ENCODE results near the gene SASH1. TPM values are rescaled to one million over a fixed set of nuclear protein-coding genes. Genes with fewer than 3 reads are reported as not detected.

SASH1 gene
- total RNA-seq, 1 donor from 2014 or later: 91.9 TPM

DNA sequence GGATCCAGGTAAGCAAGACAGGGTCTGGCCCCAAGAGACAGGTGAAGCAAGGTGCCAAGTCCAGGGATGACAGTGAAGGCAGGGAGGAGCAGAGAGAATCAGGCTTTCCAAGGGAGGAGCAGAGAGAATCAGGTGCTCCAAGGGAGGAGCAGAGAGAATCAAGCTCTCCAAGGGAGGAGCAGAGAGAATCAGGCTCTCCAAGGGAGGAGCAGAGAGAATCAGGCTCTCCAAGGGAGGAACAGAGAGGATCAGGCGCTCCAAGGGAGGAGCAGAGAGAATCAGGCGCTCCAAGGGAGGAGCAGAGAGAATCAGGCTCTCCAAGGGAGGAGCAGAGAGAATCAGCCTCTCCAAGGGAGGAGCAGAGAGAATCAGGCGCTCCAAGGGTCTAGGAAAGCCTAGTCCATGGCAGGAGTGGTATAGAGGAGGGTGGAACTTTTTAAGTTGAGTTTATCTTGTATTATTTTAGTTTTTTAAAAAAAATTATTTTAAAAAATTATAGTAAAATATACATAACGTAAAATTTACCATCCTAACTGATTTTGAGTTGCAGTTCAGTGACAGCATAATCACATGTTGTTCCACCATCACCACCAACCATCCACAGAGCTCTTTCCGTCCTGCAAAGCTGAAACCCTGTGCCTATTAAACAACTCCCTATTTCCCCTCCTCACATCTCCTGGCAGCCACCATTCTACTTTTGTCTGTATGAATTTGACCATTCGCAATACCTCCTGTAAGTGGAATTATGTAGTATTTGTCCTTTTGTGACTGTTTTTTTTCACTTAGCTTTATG, 64.1 kb downstream of the SASH1 start:
- DNase-seq: no peak

DNA sequence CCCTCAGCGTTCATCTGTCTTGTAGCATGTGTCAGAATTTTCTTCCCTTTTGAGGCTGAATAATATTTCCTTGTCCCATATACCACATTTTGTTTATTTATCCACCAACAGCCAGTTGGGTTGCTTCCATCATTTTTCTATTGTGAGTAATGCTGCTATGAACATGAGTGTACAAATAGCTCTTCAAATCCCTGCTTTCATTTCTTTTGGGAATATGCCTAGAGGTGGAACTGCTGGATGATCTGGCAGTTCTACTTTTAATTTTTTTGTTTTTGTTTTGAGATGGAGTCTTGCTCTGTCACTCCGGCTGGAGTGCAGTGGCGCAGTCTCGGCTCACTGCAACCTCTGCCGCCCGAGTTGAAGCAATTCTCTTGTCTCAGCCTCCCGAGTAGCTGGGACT, 64.7 kb downstream of the SASH1 start:
- peak; percentile 73 for DNase-seq

DNA sequence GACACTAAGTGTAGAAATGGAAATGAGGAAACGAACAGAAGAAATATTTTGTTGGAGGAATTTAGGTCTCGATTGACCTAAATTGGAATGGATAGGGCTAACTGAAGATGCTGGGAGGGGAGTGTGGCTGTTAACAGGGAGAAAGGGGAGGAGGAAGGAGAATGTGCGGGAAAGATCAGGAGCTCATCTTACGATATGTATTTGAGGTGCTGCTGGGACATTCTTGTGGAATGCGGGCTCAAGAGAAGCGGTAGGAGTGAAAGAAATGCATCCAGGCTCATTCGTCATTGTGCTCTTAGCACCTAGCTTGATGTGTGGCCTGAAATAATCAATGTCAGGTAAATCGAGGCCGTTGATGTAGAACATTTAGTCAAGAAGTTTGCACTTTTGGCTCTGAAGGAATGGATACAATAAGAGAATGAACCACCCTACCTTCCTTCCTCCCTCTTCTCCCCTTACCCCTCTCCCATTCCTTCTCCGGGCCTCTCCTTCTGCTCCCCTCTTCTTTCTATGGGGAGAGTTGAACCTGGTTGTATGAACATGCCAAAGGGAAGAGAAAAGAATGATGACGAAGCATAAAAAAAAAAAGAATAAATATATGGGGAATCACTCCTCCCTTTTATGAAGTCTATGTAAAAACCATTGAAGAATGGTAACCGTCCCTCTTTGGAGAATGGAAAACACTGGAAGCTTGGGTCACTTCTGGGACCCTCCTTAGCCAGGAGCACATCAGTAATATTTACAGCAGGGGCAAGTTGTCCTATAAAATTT, 70.9 kb downstream of the SASH1 start:
- DNase-seq: no peak

DNA sequence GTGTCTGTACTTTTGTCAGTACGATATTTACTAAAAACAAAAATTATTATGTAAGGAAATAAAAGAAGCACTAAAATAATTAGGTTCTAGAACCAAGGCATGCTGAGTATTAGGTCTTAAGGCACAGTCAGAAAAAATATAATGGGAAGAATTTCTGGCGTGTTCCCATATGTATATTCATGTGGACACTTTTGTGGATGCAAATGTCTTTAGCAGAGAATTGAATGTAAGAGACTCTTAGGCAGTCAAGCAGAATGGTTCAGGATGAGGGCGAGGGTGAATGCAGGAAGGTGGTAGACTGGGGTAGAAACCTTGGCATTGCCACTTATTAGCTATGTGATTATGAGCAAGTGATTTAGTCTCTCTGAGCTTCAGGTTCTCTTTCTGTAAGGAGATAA, 71.5 kb downstream of the SASH1 start:
- DNase-seq: no peak

DNA sequence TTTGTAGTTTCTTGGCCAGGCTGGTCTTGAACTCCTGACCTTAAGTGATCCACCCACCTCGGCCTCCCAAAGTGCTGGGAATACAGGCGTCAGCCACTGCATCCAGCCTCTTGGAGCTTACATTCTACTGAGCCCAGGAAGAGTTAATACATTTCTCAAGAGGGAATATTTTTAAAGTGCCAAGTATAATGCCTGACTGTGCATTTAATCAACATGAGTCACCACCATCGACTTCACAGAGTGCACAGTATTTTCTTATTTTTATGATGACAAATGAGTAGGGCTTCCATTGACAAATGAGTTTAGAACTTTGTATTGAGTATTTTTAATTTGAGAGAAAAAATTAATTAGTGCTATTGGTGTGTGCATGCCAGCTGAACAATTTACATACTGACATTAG, 72.2 kb downstream of the SASH1 start:
- no peak for DNase-seq

DNA sequence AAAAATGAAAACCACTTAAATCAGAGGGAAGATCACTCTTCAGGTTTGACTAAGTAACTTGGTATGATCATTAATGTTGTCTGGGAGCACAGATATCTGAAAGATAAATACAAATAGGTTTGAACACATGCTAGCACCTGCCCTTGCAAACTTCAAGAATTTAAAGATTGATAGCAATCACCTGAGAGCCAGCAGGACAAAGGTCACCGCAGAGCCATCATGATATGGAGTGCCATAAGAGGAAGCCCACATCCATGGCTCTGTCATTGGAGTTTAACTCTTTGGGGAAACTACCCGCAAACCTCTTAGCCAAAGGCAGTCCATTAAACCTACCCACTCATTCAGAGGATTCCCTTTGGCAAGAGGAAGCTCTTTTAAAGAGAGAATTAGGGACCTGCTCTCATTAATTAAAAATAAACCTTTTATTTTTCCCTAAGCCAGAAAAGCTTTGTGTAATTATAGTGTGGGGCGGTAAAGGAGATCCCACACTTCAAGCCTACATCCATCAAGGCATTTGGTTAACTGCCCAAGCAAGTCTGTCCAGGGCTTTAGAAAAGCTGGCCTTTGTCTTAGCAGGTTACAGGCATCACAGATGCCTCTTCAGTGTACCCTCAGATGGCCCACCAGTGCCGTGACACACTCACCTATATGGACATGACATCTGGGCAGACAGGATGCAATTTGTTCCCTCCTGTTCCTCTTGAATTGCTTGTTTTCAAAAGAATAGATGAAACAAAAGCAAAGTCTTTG, 73.0 kb downstream of the SASH1 start:
- DNase-seq: no peak

DNA sequence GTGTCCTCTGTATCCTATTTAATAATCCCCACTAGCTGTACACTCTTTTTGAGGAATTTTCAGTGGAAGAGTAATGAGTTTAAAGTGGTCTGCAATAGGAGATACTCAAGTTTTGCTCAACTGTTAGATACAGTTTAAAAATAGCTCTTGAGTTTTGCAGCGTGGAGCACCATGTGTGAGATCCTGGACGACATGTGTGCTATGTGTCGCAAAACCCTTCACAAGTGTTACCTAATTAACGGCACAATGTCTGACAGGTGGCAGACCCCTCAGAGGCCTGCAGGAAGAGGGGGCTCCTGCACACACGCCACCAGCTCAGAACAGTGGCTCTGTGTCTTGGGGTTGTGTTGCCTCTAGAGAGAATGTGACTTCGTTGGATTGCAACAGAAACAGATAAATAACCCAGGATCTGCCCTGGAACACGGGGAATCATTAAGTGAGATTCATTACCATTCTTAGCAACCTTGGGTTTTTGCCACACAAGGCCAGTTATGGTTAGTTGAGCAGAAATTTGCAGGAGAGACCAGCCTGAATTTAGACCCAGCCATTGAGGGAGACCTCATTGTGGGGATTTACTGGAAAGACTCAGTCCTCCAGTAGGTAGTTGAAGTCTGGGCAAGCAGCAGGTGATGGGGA, 73.8 kb downstream of the SASH1 start:
- peak; percentile 68 for DNase-seq

DNA sequence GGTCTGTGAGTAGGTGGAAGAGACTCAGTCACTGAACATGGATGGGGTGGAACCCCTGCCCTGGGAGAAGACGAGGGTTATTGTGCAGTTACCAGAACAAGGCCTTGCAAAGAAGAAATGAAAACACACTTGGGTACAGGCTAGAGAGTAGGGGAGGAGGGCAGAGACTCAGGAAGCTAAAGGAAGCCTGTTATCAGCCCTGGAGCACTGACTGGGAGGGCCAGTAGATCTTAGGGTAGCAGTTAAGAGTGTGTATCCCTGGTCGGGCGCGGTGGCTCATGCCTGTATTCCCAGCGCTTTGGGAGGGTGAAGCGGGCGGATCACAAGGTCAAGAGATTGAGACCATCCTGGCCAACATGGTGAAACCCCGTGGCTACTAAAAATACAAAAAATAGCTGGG, 74.4 kb downstream of the SASH1 start:
- DNase-seq: no peak

DNA sequence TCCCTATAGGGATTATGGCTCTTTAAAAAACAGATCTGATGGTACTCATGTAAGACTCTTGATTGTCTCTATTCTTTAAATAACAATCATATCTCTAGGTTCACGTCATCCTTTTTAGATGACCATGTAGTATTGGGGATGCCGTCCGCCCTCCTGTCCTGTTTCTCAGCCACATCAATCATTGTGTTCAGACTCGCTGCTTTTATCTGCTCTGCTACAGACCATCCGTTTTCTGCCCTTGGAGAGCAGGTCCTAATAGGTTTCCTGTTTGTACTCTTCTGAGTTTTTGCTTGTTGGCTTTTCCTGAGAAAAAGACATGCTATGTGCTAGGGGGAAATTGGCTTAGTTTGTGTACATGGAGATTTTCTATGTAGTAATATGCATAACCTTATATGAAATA, 76.8 kb downstream of the SASH1 start:
- no peak for DNase-seq

DNA sequence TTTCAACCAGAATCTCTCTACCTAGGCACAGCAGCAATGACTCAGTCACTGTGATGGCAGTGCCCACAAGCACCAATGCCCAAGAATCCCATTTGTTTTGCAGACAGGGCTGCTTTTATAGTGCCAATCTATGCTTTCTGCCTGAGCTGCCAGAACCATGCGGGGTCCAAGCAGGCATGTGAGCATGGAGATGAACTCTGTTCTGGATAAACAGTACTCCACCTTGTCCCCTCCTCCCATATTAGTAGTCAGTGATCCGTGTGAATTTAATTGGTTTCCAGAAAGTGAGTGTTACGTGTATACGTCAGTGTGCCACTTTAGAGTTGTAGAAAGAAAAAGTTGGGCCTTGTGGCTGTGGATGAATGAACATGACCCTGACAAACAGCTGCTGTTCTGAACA, 79.4 kb downstream of the SASH1 start:
- no peak for DNase-seq

DNA sequence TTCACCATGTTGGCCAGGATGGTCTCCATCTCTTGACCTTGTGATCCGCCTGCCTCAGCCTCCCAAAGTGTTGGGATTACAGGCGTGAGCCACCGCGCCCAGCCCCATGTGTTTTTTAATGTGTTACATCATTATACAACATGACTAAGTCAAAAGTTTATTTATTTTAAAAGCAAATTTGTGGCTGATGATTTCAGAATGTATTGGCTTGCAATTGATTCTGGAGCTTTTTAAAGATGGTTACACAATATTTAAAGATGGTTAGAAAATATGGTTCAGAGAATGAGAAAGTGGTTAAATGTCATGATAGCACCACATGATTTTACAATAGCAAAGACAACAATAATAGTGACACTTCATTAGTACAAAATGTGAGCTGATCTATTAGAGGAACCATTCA, 80.5 kb downstream of the SASH1 start:
- DNase-seq: no peak

DNA sequence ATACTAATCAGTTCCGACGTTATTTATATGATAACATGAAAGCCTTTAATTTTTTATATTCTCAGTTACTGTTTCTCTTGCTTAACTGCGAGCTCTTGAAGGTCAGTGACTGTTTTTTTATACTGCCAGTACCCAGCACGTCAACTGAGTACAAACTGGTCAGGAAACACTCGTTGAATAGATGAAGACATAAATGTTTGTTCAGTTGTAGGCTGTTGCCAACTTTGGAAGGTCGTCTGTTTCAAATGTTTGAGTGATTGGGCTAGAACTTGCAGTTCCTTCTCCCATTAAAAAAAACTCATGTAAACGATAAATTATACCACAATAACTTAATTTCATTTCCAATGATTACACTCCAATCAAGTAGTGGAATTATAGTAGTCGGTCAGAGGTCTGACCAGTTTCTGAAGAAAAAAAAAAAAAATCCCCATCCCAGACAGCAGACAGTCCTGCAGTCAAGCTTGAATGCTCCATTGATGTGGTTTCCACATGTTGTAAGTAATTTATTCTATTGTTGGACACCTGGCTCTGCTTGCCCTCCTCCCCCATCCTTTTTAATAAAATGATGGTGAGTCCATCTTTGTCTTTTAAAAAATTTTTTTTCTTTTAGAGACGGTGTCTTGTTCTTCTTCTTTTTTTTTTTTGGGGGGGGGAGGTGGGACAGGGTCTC, 81.1 kb downstream of the SASH1 start:
- DNase-seq: no peak

DNA sequence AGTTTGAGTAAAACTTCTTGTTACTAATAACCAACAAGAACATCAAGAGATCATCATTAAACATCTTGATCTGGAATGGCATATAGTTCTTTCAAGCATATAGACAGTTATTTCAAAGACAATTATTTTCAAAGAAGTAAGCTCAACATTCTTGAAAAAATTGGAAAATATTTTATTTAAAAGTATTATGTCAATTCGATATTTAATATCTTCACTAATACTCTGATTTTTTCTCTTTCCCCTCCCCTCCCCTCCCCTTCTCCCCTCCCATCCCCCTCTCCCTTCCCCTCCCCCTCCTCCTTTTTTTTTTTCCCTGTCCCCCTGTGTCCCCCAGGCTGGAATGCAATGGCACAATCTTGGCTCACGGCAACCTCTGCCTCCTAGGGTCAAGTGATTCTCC, 82.8 kb downstream of the SASH1 start:
- no peak for DNase-seq

DNA sequence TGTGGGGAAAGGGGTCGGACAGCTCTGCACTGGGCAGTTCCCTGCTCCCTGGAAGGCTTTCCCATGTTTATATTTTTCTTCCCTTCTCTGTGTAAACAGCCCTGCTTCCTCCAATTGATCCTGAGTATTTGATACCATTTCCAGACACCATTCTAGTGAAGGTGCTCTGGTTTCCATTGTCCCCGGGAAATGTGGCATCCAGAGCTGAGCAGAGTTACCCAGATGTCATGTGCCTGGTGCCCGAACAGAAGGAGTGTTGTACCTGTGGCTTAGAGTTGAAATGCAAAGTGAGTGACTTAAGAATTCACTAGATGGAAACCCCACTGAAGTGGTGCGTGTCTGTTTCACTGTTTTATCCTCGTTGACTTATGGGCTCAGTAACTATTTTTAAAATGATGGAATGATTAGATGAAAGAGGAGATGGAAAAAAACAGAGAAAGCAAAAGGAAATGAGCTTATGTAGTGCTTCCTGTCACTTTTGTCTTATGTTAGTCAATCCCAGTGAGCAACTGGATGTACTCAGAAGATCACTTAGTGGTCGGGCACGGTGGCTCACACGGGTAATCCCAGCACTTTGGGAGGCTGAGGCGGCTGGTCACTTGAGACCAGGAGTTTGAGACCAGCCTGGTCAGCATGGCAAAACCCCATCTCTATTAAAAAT, 83.8 kb downstream of the SASH1 start:
- no peak for DNase-seq

DNA sequence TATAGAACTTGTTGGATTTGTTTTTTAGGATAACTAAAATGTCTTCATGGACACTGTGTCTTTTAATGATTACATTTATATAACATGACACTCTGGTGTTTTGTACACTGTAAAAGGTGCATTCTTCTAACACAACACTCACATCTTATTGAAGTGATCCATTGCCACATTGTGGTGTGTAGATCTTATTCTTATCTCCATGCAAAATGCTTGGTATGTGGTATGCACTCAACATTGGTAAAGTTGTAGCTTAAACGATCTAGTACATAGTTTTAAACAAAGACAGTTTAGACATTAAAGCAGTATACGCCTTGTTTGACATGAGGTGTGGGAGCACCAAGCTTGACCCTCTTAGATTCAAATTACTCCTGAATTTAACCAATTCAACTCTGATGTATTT, 84.7 kb downstream of the SASH1 start:
- no peak for DNase-seq

DNA sequence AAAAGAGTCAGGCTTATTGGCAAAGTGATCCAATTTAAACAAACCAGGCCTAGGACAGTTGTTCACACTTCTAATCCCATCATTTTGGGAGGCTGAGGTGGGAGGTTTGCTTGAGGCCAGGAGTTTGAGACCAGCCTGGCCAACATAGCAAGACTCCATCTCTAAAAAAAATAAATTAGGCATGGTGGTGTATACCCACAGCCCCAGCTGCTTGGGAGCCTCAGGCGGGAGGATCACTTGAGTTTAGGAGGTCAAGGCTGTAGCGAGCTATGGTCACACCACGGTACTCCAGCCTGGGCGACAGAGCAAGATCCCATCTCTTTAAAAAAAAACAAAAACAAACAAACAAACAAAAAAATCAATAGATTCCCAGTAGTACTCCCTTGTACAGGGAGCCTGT, 86.8 kb downstream of the SASH1 start:
- no peak for DNase-seq

DNA sequence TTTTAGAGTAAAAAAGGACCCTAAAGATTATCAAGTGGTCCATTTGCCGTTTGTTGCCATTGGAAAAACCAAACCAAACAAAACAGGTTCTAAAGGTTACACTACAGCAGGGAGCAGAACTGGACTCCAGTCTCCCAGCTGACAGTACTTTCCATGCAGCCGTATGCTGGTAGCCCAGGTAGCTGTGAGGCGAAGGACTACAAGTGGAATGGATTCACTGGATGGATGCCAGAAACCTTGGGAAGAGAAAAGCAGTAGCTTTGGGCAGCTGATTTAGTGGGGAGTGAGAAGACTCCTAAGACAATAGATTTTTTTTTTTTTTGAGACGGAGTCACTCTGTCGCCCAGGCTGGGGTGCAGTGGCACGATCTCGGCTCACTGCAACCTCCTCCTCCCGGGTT, 88.3 kb downstream of the SASH1 start:
- no peak for DNase-seq

DNA sequence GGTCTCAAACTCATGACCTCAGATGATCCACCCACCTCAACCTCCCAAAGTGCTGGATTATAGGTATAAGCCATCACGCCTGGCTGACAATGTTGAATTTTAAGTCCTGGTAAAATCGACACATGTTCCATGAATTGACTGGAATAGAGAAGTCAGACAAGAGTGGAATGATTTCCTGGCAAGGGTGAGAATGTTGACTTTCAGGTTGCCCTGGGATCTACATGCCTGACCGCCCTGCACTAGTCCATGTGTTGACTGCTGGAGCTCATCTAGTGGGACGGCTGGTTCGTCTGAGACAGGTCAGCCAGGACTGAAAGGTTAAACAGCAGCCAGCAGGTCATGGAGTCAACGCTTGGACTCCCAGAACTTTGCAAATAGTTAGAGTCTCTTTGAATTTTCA, 88.8 kb downstream of the SASH1 start:
- no peak for DNase-seq

DNA sequence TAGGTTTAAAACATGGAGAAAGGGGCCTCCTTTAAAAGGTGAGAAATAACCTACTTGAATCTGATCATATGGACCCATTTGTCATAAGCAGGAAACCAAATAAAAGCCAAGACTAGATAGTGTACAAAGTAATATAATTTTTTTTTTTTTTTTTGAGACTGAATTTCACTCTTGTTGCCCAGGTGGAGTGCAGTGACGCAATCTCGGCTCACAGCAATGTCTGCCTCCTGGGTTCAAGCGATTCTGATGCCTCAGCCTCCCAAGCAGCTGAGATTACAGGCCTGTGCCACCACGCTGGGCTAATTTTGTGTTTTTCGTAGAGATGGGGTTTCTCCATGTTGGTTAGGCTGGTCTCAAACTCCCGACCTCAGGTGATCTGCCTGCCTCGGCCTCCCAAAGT, 89.2 kb downstream of the SASH1 start:
- no peak for DNase-seq

DNA sequence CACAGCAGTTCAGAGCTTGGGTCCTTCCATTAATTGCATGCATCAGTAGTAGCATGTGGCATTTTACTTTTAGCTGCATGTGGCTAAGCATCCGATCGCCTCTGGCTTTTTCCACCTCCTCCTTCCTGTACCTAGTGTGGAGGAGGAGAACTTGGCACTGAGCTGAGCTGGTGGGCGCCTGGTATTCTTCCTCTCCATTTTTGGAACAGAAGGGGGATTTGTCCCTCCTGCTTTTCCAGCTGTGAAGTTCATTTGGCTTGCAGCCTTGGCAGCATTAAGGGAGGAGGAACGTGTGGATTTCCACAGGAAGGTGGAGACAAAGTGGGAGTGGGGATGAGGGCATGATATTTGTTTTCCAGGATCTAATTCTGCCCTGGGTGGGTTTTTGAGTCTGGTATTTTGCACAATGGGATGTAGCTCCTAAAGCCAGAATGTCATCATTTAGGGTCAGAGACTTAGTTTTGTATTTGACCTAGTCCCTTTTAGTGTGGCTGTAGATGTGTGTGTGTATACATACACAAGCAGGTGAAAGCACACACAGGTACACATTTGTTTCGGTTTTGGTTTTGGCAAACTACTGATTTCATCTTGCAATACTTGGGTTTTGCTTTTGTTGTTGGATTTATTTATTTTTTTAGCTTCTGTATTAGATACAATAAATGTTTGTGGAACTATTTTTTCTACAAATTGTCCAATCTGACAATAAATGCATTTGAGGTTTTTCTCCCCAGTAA, 90.0 kb downstream of the SASH1 start:
- DNase-seq: peak; percentile 51

DNA sequence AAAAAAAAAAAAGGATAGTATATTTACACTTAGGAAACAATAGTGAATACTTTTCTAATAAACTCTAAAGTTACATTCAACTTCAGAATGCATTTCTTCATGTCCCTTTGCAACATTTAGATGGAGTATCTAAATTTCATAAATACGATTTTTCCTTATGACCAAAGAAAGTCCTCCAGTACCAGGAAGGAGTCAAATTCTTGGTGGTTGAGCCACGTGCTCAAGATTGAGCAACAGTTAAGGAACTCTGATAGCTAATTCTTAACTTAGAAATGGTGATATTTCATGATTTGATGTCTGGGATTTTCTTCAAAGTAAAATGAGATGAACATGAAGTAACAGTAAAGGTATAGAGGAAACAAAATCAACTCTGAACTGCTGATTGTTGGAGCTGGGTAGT, 92.7 kb downstream of the SASH1 start:
- DNase-seq: no peak
